HepG2 (cell line): ENCODE data around the gene FAM117A. TPM values are rescaled to one million over a fixed set of nuclear protein-coding genes. Genes with fewer than 3 reads are reported as not detected.

Experiments used
- ARNTL ChIP-seq: sonication (generic); formaldehyde crosslinking; IDR thresholded peaks from 2 replicates; pipeline ENCODE4 v1.4.0; 2020; ENCODE audit warnings: mild to moderate bottlenecking, missing genetic modification reagents
- FOXM1 ChIP-seq: sonication (generic); formaldehyde crosslinking; IDR thresholded peaks from 2 replicates; pipeline ENCODE4 v1.5.0; 2020; ENCODE audit warnings: missing genetic modification reagents
- GFI1 ChIP-seq: sonication (generic); formaldehyde crosslinking; IDR thresholded peaks from 2 replicates; pipeline ENCODE4 v1.5.0; 2020; ENCODE audit warnings: missing genetic modification reagents, mild to moderate bottlenecking, borderline replicate concordance
- JUNB ChIP-seq: sonication (generic); formaldehyde crosslinking; IDR thresholded peaks from 2 replicates; pipeline ENCODE4 v1.8.0; 2022; ENCODE audit warnings: missing genetic modification reagents, mild to moderate bottlenecking, borderline replicate concordance
- RERE ChIP-seq: IDR thresholded peaks from 2 replicates; pipeline ENCODE4 v1.6.1; 2016; ENCODE audit warnings: low read depth, missing genetic modification reagents, missing compliant biosample characterization
- SAP130 ChIP-seq: IDR thresholded peaks from 2 replicates; pipeline ENCODE4 v1.6.1; 2016; ENCODE audit warnings: low read depth
- SMC3 ChIP-seq: IDR thresholded peaks from 2 replicates; pipeline ENCODE4 v1.6.1; 2011; ENCODE audit warnings: low read length, improper control_type of control experiment
- SP4 ChIP-seq: sonication (generic); formaldehyde crosslinking; IDR thresholded peaks from 2 replicates; pipeline ENCODE4 v1.8.1; 2023; ENCODE audit warnings: mild to moderate bottlenecking, missing genetic modification reagents
- ZBTB1 ChIP-seq: sonication (generic); formaldehyde crosslinking; IDR thresholded peaks from 2 replicates; pipeline ENCODE4 v1.4.0; 2020; ENCODE audit warnings: missing genetic modification reagents, borderline replicate concordance
- ZNF614 ChIP-seq: IDR thresholded peaks from 2 replicates; pipeline ENCODE4 v1.6.1; 2018; ENCODE audit warnings: missing biosample characterization, missing genetic modification reagents, inconsistent platforms, borderline replicate concordance
- polyA plus RNA-seq, 8 experiments: library from polyadenylated mRNA; depleted of rRNA in 3 of 8; stranded (reverse) in 7 of 8; unstranded in 1 of 8; fragments of >200 nt; fragmentation: Illumina TruSeq in 4 of 8; extraction: Trizol in 4 of 8; gene quantifications; 2 replicates each; pipeline versions ENCODE4 v1.2.1 to v1.2.3, GENCODE V29; 2011 to 2016; ENCODE audit warnings: low read depth in 4 of 8, missing spikeins in 1 of 8, mixed read lengths in 1 of 8; ENCODE audit not compliant: insufficient read depth in 1 of 8
- total RNA-seq, 5 experiments: library from RNA; depleted of rRNA; stranded (reverse); fragments of >200 nt; fragmentation: Illumina TruSeq; extraction: Trizol; gene quantifications; 2 replicates each; pipeline ENCODE4 v1.2.3, GENCODE V29; 2016; ENCODE audit warnings: low read depth in 1 of 5
- TF ChIP-seq, protein P1 (sequence below): sonication (generic); formaldehyde crosslinking; IDR thresholded peaks from 2 replicates; pipeline ENCODE4 v1.4.0; 2020; ENCODE audit warnings: missing genetic modification reagents
- TF ChIP-seq, protein P2 (sequence below): IDR thresholded peaks from 2 replicates; pipeline ENCODE4 v1.6.1; 2016; ENCODE audit warnings: mild to moderate bottlenecking, missing biosample characterization, missing genetic modification reagents
- TF ChIP-seq, protein P3 (sequence below): sonication (generic); formaldehyde crosslinking; IDR thresholded peaks from 2 replicates; pipeline ENCODE4 v1.8.1; 2023; ENCODE audit warnings: mild to moderate bottlenecking, moderate library complexity, missing genetic modification reagents
- TF ChIP-seq, protein P4 (sequence below): sonication (generic); formaldehyde crosslinking; IDR thresholded peaks from 2 replicates; pipeline ENCODE4 v1.4.0; 2020; ENCODE audit warnings: missing genetic modification reagents, borderline replicate concordance
- TF ChIP-seq, protein P5 (sequence below): sonication (generic); formaldehyde crosslinking; IDR thresholded peaks from 2 replicates; pipeline ENCODE4; 2020; ENCODE audit warnings: missing genetic modification reagents, mild to moderate bottlenecking, borderline replicate concordance

Gene FAM117A
- total and polyA plus RNA-seq, 2 of the 13 experiments (the other 11 are each of a cell fraction or from before 2014, with no cell fraction given) = 12.1 to 19.8 TPM

DNA sequence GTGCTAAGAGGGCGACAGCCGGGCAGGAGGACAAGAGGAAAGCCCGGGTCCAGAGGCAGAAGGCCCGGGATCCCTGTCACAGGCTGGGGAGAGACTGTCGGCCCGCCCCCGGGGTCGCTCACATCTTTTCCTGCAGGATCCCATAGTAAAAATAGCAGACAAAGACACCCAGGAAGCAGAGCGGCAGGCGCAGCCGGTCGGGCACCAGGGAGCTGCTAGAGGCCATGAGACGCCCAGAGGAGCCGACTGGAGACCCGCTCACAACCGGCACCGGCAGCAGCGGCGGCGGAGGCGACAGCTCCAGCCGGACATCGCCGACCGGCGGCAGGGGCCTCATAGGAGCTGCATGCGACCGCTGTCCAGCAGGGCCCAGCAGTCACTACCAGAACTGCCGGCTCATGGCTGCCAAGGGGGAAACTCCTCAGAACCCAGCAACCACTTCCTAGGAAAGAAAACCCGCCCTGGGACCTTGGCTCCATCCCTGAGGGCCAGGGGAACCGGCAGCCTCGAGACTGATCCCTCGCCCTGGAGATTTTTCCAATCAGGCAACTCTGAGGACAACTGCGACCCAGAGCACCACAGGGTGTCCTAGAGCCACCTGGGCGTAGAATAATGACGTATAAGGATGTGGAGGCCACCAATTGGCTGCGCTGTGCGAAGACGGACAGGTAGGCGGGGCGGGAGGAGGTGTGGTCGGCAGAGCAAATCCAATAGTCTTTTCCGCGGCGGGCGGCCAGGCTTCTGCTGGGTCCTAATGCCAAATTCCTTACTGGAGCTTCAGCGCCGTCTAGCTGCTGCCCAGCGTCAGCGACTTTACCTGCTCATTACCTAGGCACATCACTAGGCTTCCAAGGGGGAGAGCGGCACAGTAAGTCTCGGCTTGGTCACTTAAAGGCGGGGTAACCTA is 56.1 kb downstream of the FAM117A start, which contains the start of gene SLC35B1 (continued):
- peak; percentile 99 for TF ChIP-seq SP4 (CRISPR knock-in tag)
- TF ChIP-seq, protein P1, sequence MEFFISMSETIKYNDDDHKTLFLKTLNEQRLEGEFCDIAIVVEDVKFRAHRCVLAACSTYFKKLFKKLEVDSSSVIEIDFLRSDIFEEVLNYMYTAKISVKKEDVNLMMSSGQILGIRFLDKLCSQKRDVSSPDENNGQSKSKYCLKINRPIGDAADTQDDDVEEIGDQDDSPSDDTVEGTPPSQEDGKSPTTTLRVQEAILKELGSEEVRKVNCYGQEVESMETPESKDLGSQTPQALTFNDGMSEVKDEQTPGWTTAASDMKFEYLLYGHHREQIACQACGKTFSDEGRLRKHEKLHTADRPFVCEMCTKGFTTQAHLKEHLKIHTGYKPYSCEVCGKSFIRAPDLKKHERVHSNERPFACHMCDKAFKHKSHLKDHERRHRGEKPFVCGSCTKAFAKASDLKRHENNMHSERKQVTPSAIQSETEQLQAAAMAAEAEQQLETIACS (CRISPR knock-in tag) = no peak
- TF ChIP-seq JUNB (CRISPR knock-in tag) = no peak
- no peak for TF ChIP-seq FOXM1
- TF ChIP-seq, protein P2, sequence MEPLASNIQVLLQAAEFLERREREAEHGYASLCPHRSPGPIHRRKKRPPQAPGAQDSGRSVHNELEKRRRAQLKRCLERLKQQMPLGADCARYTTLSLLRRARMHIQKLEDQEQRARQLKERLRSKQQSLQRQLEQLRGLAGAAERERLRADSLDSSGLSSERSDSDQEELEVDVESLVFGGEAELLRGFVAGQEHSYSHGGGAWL = peak; percentile 72
- no peak for TF ChIP-seq ZBTB1 (CRISPR knock-in tag)
- TF ChIP-seq ARNTL (CRISPR knock-in tag) = peak; percentile 48
- TF ChIP-seq, protein P3, sequence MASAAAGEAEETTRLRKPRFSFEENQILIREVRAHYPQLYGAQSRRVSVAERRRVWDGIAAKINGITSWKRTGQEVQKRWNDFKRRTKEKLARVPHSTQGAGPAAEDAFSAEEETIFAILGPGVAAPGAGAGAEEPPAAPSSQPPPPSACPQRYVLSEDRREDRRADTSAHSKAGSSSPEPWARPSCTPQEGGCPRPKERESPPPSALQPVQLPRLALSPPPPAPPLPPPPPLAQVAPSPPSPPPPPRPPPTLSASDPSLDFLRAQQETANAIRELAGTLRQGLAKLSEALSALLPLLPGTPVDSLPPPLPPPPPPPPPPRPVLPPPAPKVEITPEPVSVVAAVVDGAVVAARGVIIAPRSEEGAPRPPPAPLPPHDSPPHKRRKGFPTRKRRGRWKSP (CRISPR knock-in tag) = 0 out of 2 replicates have a peak, but pooled peaks have one; percentile 37
- peak; percentile 47; the same call in 1 of the 2 replicates for TF ChIP-seq GFI1 (CRISPR knock-in tag)
- TF ChIP-seq RERE (CRISPR knock-in tag) = no peak; the same call in 1 of the 2 replicates
- TF ChIP-seq SMC3 = peak; percentile 80
- TF ChIP-seq, protein P4, sequence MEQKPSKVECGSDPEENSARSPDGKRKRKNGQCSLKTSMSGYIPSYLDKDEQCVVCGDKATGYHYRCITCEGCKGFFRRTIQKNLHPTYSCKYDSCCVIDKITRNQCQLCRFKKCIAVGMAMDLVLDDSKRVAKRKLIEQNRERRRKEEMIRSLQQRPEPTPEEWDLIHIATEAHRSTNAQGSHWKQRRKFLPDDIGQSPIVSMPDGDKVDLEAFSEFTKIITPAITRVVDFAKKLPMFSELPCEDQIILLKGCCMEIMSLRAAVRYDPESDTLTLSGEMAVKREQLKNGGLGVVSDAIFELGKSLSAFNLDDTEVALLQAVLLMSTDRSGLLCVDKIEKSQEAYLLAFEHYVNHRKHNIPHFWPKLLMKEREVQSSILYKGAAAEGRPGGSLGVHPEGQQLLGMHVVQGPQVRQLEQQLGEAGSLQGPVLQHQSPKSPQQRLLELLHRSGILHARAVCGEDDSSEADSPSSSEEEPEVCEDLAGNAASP (CRISPR knock-in tag) = peak; percentile 30; the same call in 1 of the 2 replicates
- peak; percentile 91 for TF ChIP-seq SAP130 (CRISPR knock-in tag)
- TF ChIP-seq, protein P5, sequence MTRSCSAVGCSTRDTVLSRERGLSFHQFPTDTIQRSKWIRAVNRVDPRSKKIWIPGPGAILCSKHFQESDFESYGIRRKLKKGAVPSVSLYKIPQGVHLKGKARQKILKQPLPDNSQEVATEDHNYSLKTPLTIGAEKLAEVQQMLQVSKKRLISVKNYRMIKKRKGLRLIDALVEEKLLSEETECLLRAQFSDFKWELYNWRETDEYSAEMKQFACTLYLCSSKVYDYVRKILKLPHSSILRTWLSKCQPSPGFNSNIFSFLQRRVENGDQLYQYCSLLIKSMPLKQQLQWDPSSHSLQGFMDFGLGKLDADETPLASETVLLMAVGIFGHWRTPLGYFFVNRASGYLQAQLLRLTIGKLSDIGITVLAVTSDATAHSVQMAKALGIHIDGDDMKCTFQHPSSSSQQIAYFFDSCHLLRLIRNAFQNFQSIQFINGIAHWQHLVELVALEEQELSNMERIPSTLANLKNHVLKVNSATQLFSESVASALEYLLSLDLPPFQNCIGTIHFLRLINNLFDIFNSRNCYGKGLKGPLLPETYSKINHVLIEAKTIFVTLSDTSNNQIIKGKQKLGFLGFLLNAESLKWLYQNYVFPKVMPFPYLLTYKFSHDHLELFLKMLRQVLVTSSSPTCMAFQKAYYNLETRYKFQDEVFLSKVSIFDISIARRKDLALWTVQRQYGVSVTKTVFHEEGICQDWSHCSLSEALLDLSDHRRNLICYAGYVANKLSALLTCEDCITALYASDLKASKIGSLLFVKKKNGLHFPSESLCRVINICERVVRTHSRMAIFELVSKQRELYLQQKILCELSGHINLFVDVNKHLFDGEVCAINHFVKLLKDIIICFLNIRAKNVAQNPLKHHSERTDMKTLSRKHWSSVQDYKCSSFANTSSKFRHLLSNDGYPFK (CRISPR knock-in tag) = peak; percentile 92
- 0 out of 2 replicates have a peak, but pooled peaks have one; percentile 83 for TF ChIP-seq ZNF614 (CRISPR knock-in tag)
